MCF 10A (cell line): ENCODE measurements around the gene SLC6A7. TPM values are rescaled to one million over a fixed set of nuclear protein-coding genes. Genes with fewer than 3 reads are reported as not detected.

Experiments
- BruUV-seq: library from RNA; stranded (reverse); fragments of 400-500 nt; replicated peaks from 2 replicates; lab custom pipeline; 2021; lab: Mats Ljungman, UMichigan
- CTCF ChIA-PET: fragments of 300-600 bp; sonication (Branson Sonifier 250); formaldehyde crosslinking; extraction: SDS; loops from one replicate; lab custom pipeline; 2021; ENCODE audit warnings: antibody characterized with exemption, inconsistent platforms; lab: Yijun Ruan, JAX
- POLR2A ChIA-PET: fragments of 300-600, 350-650 bp; sonication (Branson Sonifier 250); formaldehyde crosslinking; extraction: SDS; loops from one replicate; lab custom pipeline; 2020; ENCODE audit warnings: antibody characterized with exemption, inconsistent platforms; lab: Yijun Ruan, JAX
- DNase-seq: peaks from one replicate; pipeline ENCODE4 v3.0.0-alpha.2; 2018; ENCODE audit not compliant: unreplicated experiment
- H3K27ac Mint-ChIP-seq: one replicate; pipeline ENCODE4 v1.8.0; 2022; ENCODE audit warnings: mild to moderate bottlenecking, low read depth, mixed read lengths; ENCODE audit not compliant: unreplicated experiment
- H3K27me3 Mint-ChIP-seq: one replicate; pipeline ENCODE4 v1.8.0; 2022; ENCODE audit warnings: mixed read lengths; ENCODE audit not compliant: insufficient read depth, unreplicated experiment
- H3K36me3 Mint-ChIP-seq: one replicate; pipeline ENCODE4 v1.8.0; 2022; ENCODE audit warnings: mild to moderate bottlenecking, moderate library complexity, mixed read lengths; ENCODE audit not compliant: insufficient read depth, unreplicated experiment
- H3K4me1 Mint-ChIP-seq: one replicate; pipeline ENCODE4 v1.8.0; 2022; ENCODE audit warnings: mixed read lengths; ENCODE audit not compliant: insufficient read depth, unreplicated experiment
- H3K4me3 Mint-ChIP-seq: one replicate; pipeline ENCODE4 v1.8.0; 2022; ENCODE audit warnings: mild to moderate bottlenecking, moderate library complexity, mixed read lengths; ENCODE audit not compliant: unreplicated experiment
- H3K9me3 Mint-ChIP-seq: one replicate; pipeline ENCODE4 v1.8.0; 2022; ENCODE audit warnings: mixed read lengths; ENCODE audit not compliant: unreplicated experiment
- intact Hi-C: fragments of 100-400 bp; cut with micrococcal nuclease; formaldehyde crosslinking; loops from 2 replicates; pipeline ENCODE4 v1.14.1; 2022
- total RNA-seq: library from RNA; stranded (reverse); gene quantifications from 2 replicates; pipeline ENCODE4 v1.2.3, GENCODE V29; 2022
- TF ChIP-seq, protein P1 (sequence below): fragments of 200-600 bp; IDR thresholded peaks from one replicate; pipeline ENCODE4 v1.8.0; 2022; ENCODE audit warnings: antibody characterized with exemption, mild to moderate bottlenecking; ENCODE audit not compliant: unreplicated experiment

Gene SLC6A7
- total RNA-seq, 1 experiment from 2014 or later = not detected

- Mint-ChIP-seq H3K36me3 (no peaks in the 10 kb centered on the region), H3K4me1 (peaks cover 12% of the 10 kb centered on the region), H3K9me3 (no peaks in the 10 kb centered on the region), H3K27ac (no peak overlapping the region), H3K4me3 (no peak overlapping the region), H3K27me3 (no peaks in the 10 kb centered on the region)
- TF ChIP-seq, protein P1, sequence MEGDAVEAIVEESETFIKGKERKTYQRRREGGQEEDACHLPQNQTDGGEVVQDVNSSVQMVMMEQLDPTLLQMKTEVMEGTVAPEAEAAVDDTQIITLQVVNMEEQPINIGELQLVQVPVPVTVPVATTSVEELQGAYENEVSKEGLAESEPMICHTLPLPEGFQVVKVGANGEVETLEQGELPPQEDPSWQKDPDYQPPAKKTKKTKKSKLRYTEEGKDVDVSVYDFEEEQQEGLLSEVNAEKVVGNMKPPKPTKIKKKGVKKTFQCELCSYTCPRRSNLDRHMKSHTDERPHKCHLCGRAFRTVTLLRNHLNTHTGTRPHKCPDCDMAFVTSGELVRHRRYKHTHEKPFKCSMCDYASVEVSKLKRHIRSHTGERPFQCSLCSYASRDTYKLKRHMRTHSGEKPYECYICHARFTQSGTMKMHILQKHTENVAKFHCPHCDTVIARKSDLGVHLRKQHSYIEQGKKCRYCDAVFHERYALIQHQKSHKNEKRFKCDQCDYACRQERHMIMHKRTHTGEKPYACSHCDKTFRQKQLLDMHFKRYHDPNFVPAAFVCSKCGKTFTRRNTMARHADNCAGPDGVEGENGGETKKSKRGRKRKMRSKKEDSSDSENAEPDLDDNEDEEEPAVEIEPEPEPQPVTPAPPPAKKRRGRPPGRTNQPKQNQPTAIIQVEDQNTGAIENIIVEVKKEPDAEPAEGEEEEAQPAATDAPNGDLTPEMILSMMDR = no peak
- no peak for DNase-seq
- POLR2A ChIA-PET = no interaction called here
- BruUV-seq = no TSS peak
- intact Hi-C loops = no loop called here
- CTCF ChIA-PET = interaction anchor here (0.6 to 9.2 kb wide), 7 partner anchors 11 to 295 kb away, joined by 3 to 118 read pairs (median 4); no protein-coding TSS in a partner anchor
These were observed 26.3 kb upstream of the SLC6A7 start for GRCh38 chr5:150163547-150164059.

GRCh38 chr5:150164211-150164980 is 25.5 kb upstream of the SLC6A7 start:
- peaks cover 3% of the 10 kb centered on the region for H3K27me3 Mint-ChIP-seq
- BruUV-seq = no TSS peak

GRCh38 chr5:150166037-150166649 is 23.7 kb upstream of the SLC6A7 start:
- ChIA-PET POLR2A (interaction anchor here (0.8 kb wide), 1 partner anchor 16 kb away, joined by 4 read pairs; no protein-coding TSS in a partner anchor), CTCF (interaction anchor here (0.6 to 0.9 kb wide), 2 partner anchors 184 to 997 kb away, joined by 3 read pairs; no protein-coding TSS in a partner anchor)
- no peaks in the 10 kb centered on the region for H3K9me3 Mint-ChIP-seq
- peaks cover 20% of the 10 kb centered on the region for H3K27me3 Mint-ChIP-seq
- TF ChIP-seq, protein P1 = no peak
- no TSS peak for BruUV-seq
- intact Hi-C loops = no loop called here
- H3K36me3 Mint-ChIP-seq = no peaks in the 10 kb centered on the region
- H3K4me3 Mint-ChIP-seq = no peak overlapping the region
- DNase-seq = no peak
- H3K27ac Mint-ChIP-seq = no peak overlapping the region
- peaks cover 12% of the 10 kb centered on the region for H3K4me1 Mint-ChIP-seq

More at GRCh38 chr5:150164211-150164980, 25.5 kb upstream of the SLC6A7 start:
- ChIA-PET CTCF (interaction anchor here (0.5 to 9.2 kb wide), 2 partner anchors 53 to 203 kb away, joined by 3 to 118 read pairs; no protein-coding TSS in a partner anchor), POLR2A (no interaction called here)
- no peaks in the 10 kb centered on the region for H3K9me3 Mint-ChIP-seq
- H3K4me1 Mint-ChIP-seq = peaks cover 12% of the 10 kb centered on the region
- TF ChIP-seq, protein P1 = no peak
- peak overlapping the region; percentile 29 for H3K27ac Mint-ChIP-seq
- no peak overlapping the region for H3K4me3 Mint-ChIP-seq
- no peaks in the 10 kb centered on the region for H3K36me3 Mint-ChIP-seq
- intact Hi-C loops = no loop called here
- no peak for DNase-seq
